H1 (cell line): ENCODE results near the gene STX4. TPM values are rescaled to one million over a fixed set of nuclear protein-coding genes. Genes with fewer than 3 reads are reported as not detected.

Experiments used
- CTCF ChIA-PET: fragments of 300-600 bp; sonication (Branson Sonifier 250); formaldehyde crosslinking; loops from one replicate; lab custom pipeline; 2021; ENCODE audit not compliant: partially characterized antibody; lab: Charles Lee
- POLR2A ChIA-PET: fragments of 300-600 bp; sonication (Branson Sonifier 250); formaldehyde crosslinking; loops from one replicate; lab custom pipeline; 2021; ENCODE audit warnings: inconsistent platforms; ENCODE audit not compliant: partially characterized antibody; lab: Charles Lee
- DNase-seq, 2 experiments: peaks; one replicate each; pipeline versions ENCODE4 v3.0.0 to v3.0.0-alpha.2; 2010 to 2022; ENCODE audit warnings: low spot score in 2 of 2, low read depth in 1 of 2, mixed read lengths in 1 of 2
- FAIRE-seq: peaks from 2 replicates; lab custom pipeline; 2011; peaks lifted over from hg19 to GRCh38; lab: Jason Lieb, UNC
- H2AFZ ChIP-seq: 2 replicates; pipeline ENCODE4 v1.8.1; 2012; ENCODE audit warnings: low read length, inconsistent platforms
- H2AK5ac ChIP-seq: 2 replicates; pipeline ENCODE4 v1.6.1; 2013; ENCODE audit warnings: low read depth, low read length
- H2BK120ac ChIP-seq: replicated peaks from 2 replicates; pipeline ENCODE3; 2013; ENCODE audit warnings: low read depth, low read length, inconsistent platforms
- H2BK12ac ChIP-seq: 2 replicates; pipeline ENCODE4 v1.6.1; 2013; ENCODE audit warnings: low read depth, low read length
- H2BK15ac ChIP-seq: 2 replicates; pipeline ENCODE4 v1.6.1; 2013; ENCODE audit warnings: low read length
- H2BK20ac ChIP-seq: 2 replicates; pipeline ENCODE4 v1.6.1; 2013; ENCODE audit warnings: low read length
- H2BK5ac ChIP-seq: 2 replicates; pipeline ENCODE4 v1.6.1; 2013; ENCODE audit warnings: low read depth, low read length
- H3K14ac ChIP-seq: 2 replicates; pipeline ENCODE4 v1.6.1; 2013; ENCODE audit warnings: inconsistent platforms; ENCODE audit not compliant: insufficient read length
- H3K18ac ChIP-seq: 2 replicates; pipeline ENCODE4 v1.6.1; 2013; ENCODE audit warnings: low read length; ENCODE audit errors: extremely low read depth
- H3K23ac ChIP-seq: 2 replicates; pipeline ENCODE4 v1.6.1; 2013; ENCODE audit warnings: inconsistent platforms; ENCODE audit not compliant: insufficient read length
- H3K23me2 ChIP-seq: 2 replicates; pipeline ENCODE4 v1.6.1; 2013; ENCODE audit warnings: low read depth, low read length
- H3K27ac ChIP-seq: 2 replicates; pipeline ENCODE4 v1.6.1; 2011; ENCODE audit warnings: low read depth, low read length, inconsistent platforms
- H3K27me3 ChIP-seq, 4 experiments: replicated peaks in 1 of 4; 1 replicate in 1 of 4; 2 replicates in 3 of 4; pipeline versions ENCODE4 v1.6.1 to v1.8.1; 2011 to 2013; ENCODE audit warnings: low read length in 3 of 4, mild to moderate bottlenecking in 3 of 4, inconsistent platforms in 2 of 4, mixed read lengths in 2 of 4, moderate library complexity in 1 of 4; ENCODE audit not compliant: control insufficient read depth in 3 of 4, insufficient read depth in 3 of 4; ENCODE audit errors: extremely low read depth in 1 of 4
- H3K36me3 ChIP-seq, 4 experiments: 2 replicates each; pipeline versions ENCODE4 v1.6.1 to v1.8.1; 2011 to 2013; ENCODE audit warnings: mild to moderate bottlenecking in 4 of 4, low read length in 3 of 4, moderate library complexity in 2 of 4, control low read depth in 1 of 4, inconsistent platforms in 1 of 4; ENCODE audit not compliant: insufficient read depth in 4 of 4, control insufficient read depth in 2 of 4
- H3K4ac ChIP-seq: replicated peaks from 2 replicates; pipeline ENCODE3; 2013; ENCODE audit warnings: low read length, low read depth, mixed read lengths, inconsistent platforms; ENCODE audit not compliant: insufficient read length
- H3K4me1 ChIP-seq, 4 experiments: replicated peaks in 1 of 4; 1 replicate in 1 of 4; 2 replicates in 3 of 4; pipeline versions ENCODE4 v1.6.1 to v1.8.1; 2011 to 2013; ENCODE audit warnings: low read length in 3 of 4, inconsistent platforms in 2 of 4, mixed read lengths in 1 of 4; ENCODE audit not compliant: insufficient read depth in 4 of 4, control insufficient read depth in 3 of 4
- H3K4me2 ChIP-seq, 2 experiments: 2 replicates each; pipeline versions ENCODE4 v1.6.1 to v1.8.1; 2011 to 2013; ENCODE audit warnings: low read depth in 2 of 2, low read length in 2 of 2, control low read depth in 1 of 2, inconsistent platforms in 1 of 2, mild to moderate bottlenecking in 1 of 2; ENCODE audit not compliant: insufficient read depth in 1 of 2
- H3K4me3 ChIP-seq, 4 experiments: fragments of 200-600, 300-600 bp in 1 of 4; sonication (generic), shearing (Covaris generic), sonication (Bioruptor Twin) in 1 of 4; 2 replicates each; pipeline versions ENCODE4 v1.5.1 to v1.8.1; 2011 to 2016; ENCODE audit warnings: low read length in 4 of 4, low read depth in 3 of 4, control low read depth in 2 of 4, inconsistent platforms in 2 of 4, mild to moderate bottlenecking in 2 of 4, mixed read lengths in 1 of 4, moderate library complexity in 1 of 4; ENCODE audit not compliant: insufficient read depth in 2 of 4; ENCODE audit errors: extremely low read depth in 1 of 4
- H3K56ac ChIP-seq: replicated peaks from 2 replicates; pipeline ENCODE3; 2013; ENCODE audit warnings: low read depth, mild to moderate bottlenecking, mixed read lengths, low read length, inconsistent platforms; ENCODE audit not compliant: insufficient read length
- H3K79me1 ChIP-seq: 2 replicates; pipeline ENCODE4 v1.6.1; 2013; ENCODE audit warnings: low read depth, low read length, control low read depth
- H3K79me2 ChIP-seq, 2 experiments: 2 replicates each; pipeline versions ENCODE4 v1.6.1 to v1.8.1; 2012 to 2013; ENCODE audit warnings: low read length in 2 of 2, mild to moderate bottlenecking in 2 of 2, inconsistent platforms in 1 of 2; ENCODE audit not compliant: insufficient read depth in 2 of 2, control insufficient read depth in 1 of 2
- H3K9ac ChIP-seq, 4 experiments: replicated peaks in 1 of 4; 1 replicate in 1 of 4; 2 replicates in 3 of 4; pipeline versions ENCODE4 v1.6.1 to v1.8.1; 2011 to 2013; ENCODE audit warnings: low read depth in 3 of 4, low read length in 3 of 4, control low read depth in 2 of 4, mild to moderate bottlenecking in 2 of 4, moderate library complexity in 2 of 4, inconsistent platforms in 1 of 4; ENCODE audit errors: extremely low read depth in 1 of 4
- H3K9me3 ChIP-seq, 2 experiments: 2 replicates each; pipeline versions ENCODE4 v1.6.1 to v1.8.1; 2012 to 2013; ENCODE audit warnings: mild to moderate bottlenecking in 2 of 2, moderate library complexity in 2 of 2, control low read depth in 1 of 2, inconsistent platforms in 1 of 2, low read depth in 1 of 2, low read length in 1 of 2, mixed read lengths in 1 of 2; ENCODE audit not compliant: insufficient read depth in 2 of 2
- H4K20me1 ChIP-seq, 2 experiments: replicated peaks in 1 of 2; 2 replicates each; pipeline versions ENCODE3 to v1.8.1; 2011 to 2013; ENCODE audit warnings: inconsistent platforms in 2 of 2, low read length in 2 of 2, mild to moderate bottlenecking in 1 of 2; ENCODE audit not compliant: insufficient read depth in 2 of 2, control insufficient read depth in 1 of 2
- H4K5ac ChIP-seq: 2 replicates; pipeline ENCODE4 v1.6.1; 2013; ENCODE audit warnings: low read length, low read depth, mixed read lengths, inconsistent platforms; ENCODE audit not compliant: insufficient read length
- H4K8ac ChIP-seq: 2 replicates; pipeline ENCODE4 v1.8.0; 2013; ENCODE audit warnings: mild to moderate bottlenecking, moderate library complexity, low read length, inconsistent platforms; ENCODE audit not compliant: insufficient read depth; ENCODE audit errors: extremely low read depth
- H4K91ac ChIP-seq: replicated peaks from 2 replicates; pipeline ENCODE3; 2013; ENCODE audit warnings: low read length, mixed read lengths, inconsistent platforms; ENCODE audit not compliant: insufficient read length
- CTCF ChIP-seq, 3 experiments: IDR thresholded peaks; 1 replicate in 2 of 3; 2 replicates in 1 of 3; pipeline versions ENCODE4 v1.5.1 to v1.6.1; 2011; ENCODE audit warnings: low read length in 3 of 3, mild to moderate bottlenecking in 3 of 3, inconsistent platforms in 2 of 3, low read depth in 1 of 3, moderate library complexity in 1 of 3; ENCODE audit not compliant: insufficient read depth in 1 of 3; ENCODE audit errors: control extremely low read depth in 1 of 3
- FOSL1 ChIP-seq: IDR thresholded peaks from 2 replicates; pipeline ENCODE4 v1.6.1; 2011; ENCODE audit warnings: mild to moderate bottlenecking, low read depth, low read length, moderate library complexity; ENCODE audit not compliant: insufficient read depth
- JUN ChIP-seq: IDR thresholded peaks from 2 replicates; pipeline ENCODE4 v1.6.1; 2011; ENCODE audit warnings: low read depth, mild to moderate bottlenecking, improper control_type of control experiment, low read length
- TAF1 ChIP-seq: IDR thresholded peaks from 2 replicates; pipeline ENCODE4 v1.6.1; 2011; ENCODE audit warnings: mild to moderate bottlenecking, low read depth, low read length
- TAF7 ChIP-seq: optimal IDR thresholded peaks from 2 replicates; pipeline ENCODE3; 2011; ENCODE audit warnings: low read depth, mild to moderate bottlenecking, inconsistent platforms, low read length, moderate library complexity, borderline replicate concordance
- WGBS, 2 experiments: shearing (Covaris generic) in 1 of 2; methylation state at CpG; one replicate each; pipeline versions ENCODE4 v1.1.6 to v1.1.7; 2013 to 2015; ENCODE audit warnings: low lambda C conversion rate in 2 of 2, mixed read lengths in 2 of 2, inconsistent platforms in 1 of 2, low coverage in 1 of 2, missing lambda C conversion rate in 1 of 2; ENCODE audit not compliant: insufficient replicate concordance in 2 of 2, insufficient coverage in 1 of 2, insufficient read length in 1 of 2; ENCODE audit errors: extremely low coverage in 1 of 2, missing lambda C conversion rate in 1 of 2; 5-methylcytosine and 5-hydroxymethylcytosine counted together
- polyA plus RNA-seq, 7 experiments: library from polyadenylated mRNA; depleted of rRNA in 3 of 7; stranded (reverse) in 5 of 7; unstranded in 2 of 7; fragments of >200 nt in 5 of 7; fragments of 200-250 nt in 2 of 7; gene quantifications; 1 replicate in 5 of 7; 2 replicates in 1 of 7; 4 replicates in 1 of 7; pipeline versions ENCODE4 v1.2.1 to v1.2.3, GENCODE V29; 2011 to 2013; ENCODE audit warnings: missing spikeins in 2 of 7, mixed read lengths in 2 of 7
- total RNA-seq: library from RNA; stranded (reverse); fragmentation: NEBNext Ultra II Directional; extraction: Animal tissue kit (Norgen Biotek cat#: 25700); gene quantifications from 2 replicates; pipeline ENCODE4 v1.2.1, GENCODE V29; 2021

The STX4 gene
- total and polyA plus RNA-seq, 2 of the 8 experiments (the other 6 are each of a cell fraction or from before 2014, with no cell fraction given): 25.8 to 32.3 TPM

GRCh38 chr16:31077592-31078396 lies 44.4 kb downstream of the STX4 start:
- H3K4me1 ChIP-seq: no peaks in the 10 kb centered on the region
- no peak overlapping the region for H4K91ac ChIP-seq
- H2AFZ ChIP-seq: no peak overlapping the region
- no peak overlapping the region for H3K27ac ChIP-seq
- no peak overlapping the region for H4K5ac ChIP-seq
- no peak overlapping the region for H2BK5ac ChIP-seq
- no peak overlapping the region for H3K9ac ChIP-seq
- no peak overlapping the region for H2BK20ac ChIP-seq
- H3K36me3 ChIP-seq: peaks cover 5 to 48% (median 28%) of the 10 kb centered on the region in 4 experiments; a peak in 7 of 8 replicates
- DNase-seq: no peak
- TF ChIP-seq FOSL1 (no peak), TAF7 (no peak), TAF1 (no peak), CTCF (IDR thresholded peaks at IDR 0.05; ENCODE audit: control extremely low read depth in 1 of 3, insufficient read depth in 1 of 3, low read depth in 1 of 3, low read length in 3 of 3) (peak in 2 of 3 experiments; percentile 30 to 34; a peak in 2 of 4 replicates), JUN (no peak)
- no peak overlapping the region for H3K4me3 ChIP-seq
- WGBS, 2 experiments: 93% methylated on average over 26 of the region's 30 CpGs; no CpG with 5 or more reads in 1 of the 2 experiments
- no peak overlapping the region for H2BK12ac ChIP-seq
- H3K23ac ChIP-seq: no peak overlapping the region
- H3K27me3 ChIP-seq: no peaks in the 10 kb centered on the region
- FAIRE-seq: no peak
- no peak overlapping the region for H3K4ac ChIP-seq
- peaks cover 0 to 40% of the 10 kb centered on the region in 2 experiments; a peak in 2 of 4 replicates for H3K79me2 ChIP-seq
- ChIA-PET POLR2A (interaction anchor here (0.9 to 4.9 kb wide), 6 partner anchors 9 to 93 kb away, joined by 3 to 26 read pairs (median 4); partner anchors contain the start of genes HSD3B7 and VKORC1), CTCF (interaction anchor here (0.6 to 2.1 kb wide), 7 partner anchors 9 to 92 kb away, joined by 3 to 10 read pairs (median 3); no protein-coding TSS in a partner anchor)
- no peak overlapping the region for H3K4me2 ChIP-seq
- no peak overlapping the region for H3K14ac ChIP-seq
- H4K8ac ChIP-seq: peak overlapping the region; percentile 46; the same call in 1 of the 2 replicates
- peaks cover 9 to 30% of the 10 kb centered on the region in 2 experiments for H4K20me1 ChIP-seq
- H2AK5ac ChIP-seq: no peak overlapping the region
- H3K56ac ChIP-seq: no peak overlapping the region
- no peaks in the 10 kb centered on the region for H3K9me3 ChIP-seq
- H2BK15ac ChIP-seq: no peak overlapping the region
- 0 out of 2 replicates have a peak, but pooled peaks cover 3% of the 10 kb centered on the region for H3K23me2 ChIP-seq
- no peak overlapping the region for H3K18ac ChIP-seq
- H2BK120ac ChIP-seq: no peak overlapping the region
- peaks cover 4% of the 10 kb centered on the region; the same call in 1 of the 2 replicates for H3K79me1 ChIP-seq
